Measurements from ENCODE around the gene GLB1L2. TPM values are rescaled to one million over a fixed set of nuclear protein-coding genes. Genes with fewer than 3 reads are reported as not detected.

Gene GLB1L2
- total RNA-seq, 1 donor from 2014 or later = 0.29 TPM

GRCh38 chr11:134365011-134365925 is 33.5 kb downstream of the GLB1L2 start:
- no peak for DNase-seq (ENCODE audit: low spot score)

- no peak for DNase-seq (ENCODE audit: low spot score)
Measured at GRCh38 chr11:134366254-134366653, 34.5 kb downstream of the GLB1L2 start.

- DNase-seq (ENCODE audit: low spot score) = no peak
Measured at GRCh38 chr11:134367781-134368180, 36.0 kb downstream of the GLB1L2 start.

GRCh38 chr11:134369656-134370525 is 38.1 kb downstream of the GLB1L2 start:
- DNase-seq (ENCODE audit: low spot score) = no peak

- no peak for DNase-seq (ENCODE audit: low spot score)
Measured at GRCh38 chr11:134370526-134371435, 39.0 kb downstream of the GLB1L2 start.

- DNase-seq (ENCODE audit: low spot score) = no peak
Measured at GRCh38 chr11:134371436-134372185, 39.8 kb downstream of the GLB1L2 start.

- no peak for DNase-seq (ENCODE audit: low spot score)
Measured at GRCh38 chr11:134372536-134372935, 40.7 kb downstream of the GLB1L2 start.

GRCh38 chr11:134372961-134373360 is 41.2 kb downstream of the GLB1L2 start:
- no peak for DNase-seq (ENCODE audit: low spot score)

- DNase-seq (ENCODE audit: low spot score) = no peak
Measured at GRCh38 chr11:134373591-134374052, 41.8 kb downstream of the GLB1L2 start.

- no peak for DNase-seq (ENCODE audit: low spot score)
Measured at GRCh38 chr11:134374171-134374570, 42.4 kb downstream of the GLB1L2 start.

GRCh38 chr11:134374891-134375550 is 43.2 kb downstream of the GLB1L2 start:
- DNase-seq (ENCODE audit: low spot score) = no peak

GRCh38 chr11:134376150-134376921 is 44.5 kb downstream of the GLB1L2 start:
- no peak for DNase-seq (ENCODE audit: low spot score)

GRCh38 chr11:134377876-134378275 is 46.1 kb downstream of the GLB1L2 start:
- no peak for DNase-seq (ENCODE audit: low spot score)

- no peak for DNase-seq (ENCODE audit: low spot score)
Measured at GRCh38 chr11:134379241-134379640, 47.5 kb downstream of the GLB1L2 start.

GRCh38 chr11:134380229-134380628 is 48.4 kb downstream of the GLB1L2 start:
- no peak for DNase-seq (ENCODE audit: low spot score)

GRCh38 chr11:134380785-134381184 is 49.0 kb downstream of the GLB1L2 start:
- DNase-seq (ENCODE audit: low spot score) = no peak

GRCh38 chr11:134382257-134382656 is 50.5 kb downstream of the GLB1L2 start:
- no peak for DNase-seq (ENCODE audit: low spot score)

- DNase-seq (ENCODE audit: low spot score) = no peak
Measured at GRCh38 chr11:134382830-134383229, 51.0 kb downstream of the GLB1L2 start.

Data from mesenteric fat pad (tissue), 1 donor.